ENCODE measurements around the gene ZDHHC1. TPM values are rescaled to one million over a fixed set of nuclear protein-coding genes. Genes with fewer than 3 reads are reported as not detected.
A peak's percentile ranks its signal among the peaks of the same experiment; 100 is the strongest.

Gene ZDHHC1
- total RNA-seq, 2 experiments from 2014 or later: 0.23 to 0.45 TPM

- Mint-ChIP-seq H3K4me3 (no peak overlapping the region), H3K36me3 (ENCODE audit: low read depth) (peaks cover 3% of the 10 kb centered on the region), H3K27ac (no peak overlapping the region), H3K9me3 (no peaks in the 10 kb centered on the region), H3K27me3 (no peaks in the 10 kb centered on the region), H3K4me1 (peaks cover 11% of the 10 kb centered on the region)
- no peak for DNase-seq
- ChIA-PET POLR2A (interaction anchor here (2.4 kb wide), 1 partner anchor 10 kb away, joined by 6 read pairs; no protein-coding TSS in a partner anchor), CTCF (no interaction called here)
These were observed 41.3 kb upstream of the ZDHHC1 start for GRCh38 chr16:67457611-67458010.

GRCh38 chr16:67456391-67457081 is 40.3 kb upstream of the ZDHHC1 start:
- H3K4me1 Mint-ChIP-seq: peaks cover 11% of the 10 kb centered on the region
- peaks cover 5% of the 10 kb centered on the region for H3K36me3 Mint-ChIP-seq (ENCODE audit: low read depth)
- H3K27ac Mint-ChIP-seq: no peak overlapping the region
- CTCF ChIA-PET: interaction anchor here (0.7 to 1.3 kb wide), 2 partner anchors 9 to 29 kb away, joined by 4 to 5 read pairs; no protein-coding TSS in a partner anchor
- POLR2A ChIA-PET: interaction anchor here (0.7 to 1.0 kb wide), 2 partner anchors 16 to 18 kb away, joined by 3 to 5 read pairs; no protein-coding TSS in a partner anchor
- DNase-seq: no peak
- H3K27me3 Mint-ChIP-seq: no peaks in the 10 kb centered on the region
- no peaks in the 10 kb centered on the region for H3K9me3 Mint-ChIP-seq
- no peak overlapping the region for H3K4me3 Mint-ChIP-seq

GRCh38 chr16:67454852-67455251 is 38.6 kb upstream of the ZDHHC1 start:
- H3K36me3 Mint-ChIP-seq (ENCODE audit: low read depth): peaks cover 8% of the 10 kb centered on the region
- CTCF ChIA-PET: no interaction called here
- H3K4me3 Mint-ChIP-seq: no peak overlapping the region
- H3K4me1 Mint-ChIP-seq: peaks cover 11% of the 10 kb centered on the region
- no peak overlapping the region for H3K27ac Mint-ChIP-seq
- POLR2A ChIA-PET: interaction anchor here (0.8 kb wide), 1 partner anchor 26 kb away, joined by 3 read pairs; the partner anchor contains the start of gene ATP6V0D1
- no peaks in the 10 kb centered on the region for H3K9me3 Mint-ChIP-seq
- H3K27me3 Mint-ChIP-seq: no peaks in the 10 kb centered on the region
- no peak for DNase-seq

- no peak overlapping the region for H3K27ac Mint-ChIP-seq
- peaks cover 11% of the 10 kb centered on the region for H3K4me1 Mint-ChIP-seq
These were observed 37.8 kb upstream of the ZDHHC1 start for GRCh38 chr16:67454104-67454503.

GRCh38 chr16:67451704-67452435 is 35.6 kb upstream of the ZDHHC1 start:
- ChIA-PET POLR2A (interaction anchor here (0.9 kb wide), 1 partner anchor 13 kb away, joined by 3 read pairs; no protein-coding TSS in a partner anchor), CTCF (interaction anchor here (1.0 to 1.4 kb wide), 3 partner anchors 24 to 77 kb away, joined by 3 to 4 read pairs (median 3); partner anchors contain the start of gene ATP6V0D1)
- no peak for DNase-seq
- H3K4me1 Mint-ChIP-seq: peaks cover 12% of the 10 kb centered on the region
- H3K27ac Mint-ChIP-seq: no peak overlapping the region
- H3K36me3 Mint-ChIP-seq (ENCODE audit: low read depth): peaks cover 8% of the 10 kb centered on the region
- H3K27me3 Mint-ChIP-seq: no peaks in the 10 kb centered on the region
- no peaks in the 10 kb centered on the region for H3K9me3 Mint-ChIP-seq
- H3K4me3 Mint-ChIP-seq: no peak overlapping the region

More at GRCh38 chr16:67454104-67454503, 37.8 kb upstream of the ZDHHC1 start:
- POLR2A ChIA-PET: no interaction called here
- Mint-ChIP-seq H3K27me3 (no peaks in the 10 kb centered on the region), H3K9me3 (no peaks in the 10 kb centered on the region), H3K4me3 (no peak overlapping the region), H3K36me3 (ENCODE audit: low read depth) (peaks cover 8% of the 10 kb centered on the region)
- CTCF ChIA-PET: no interaction called here
- DNase-seq: no peak

DNA sequence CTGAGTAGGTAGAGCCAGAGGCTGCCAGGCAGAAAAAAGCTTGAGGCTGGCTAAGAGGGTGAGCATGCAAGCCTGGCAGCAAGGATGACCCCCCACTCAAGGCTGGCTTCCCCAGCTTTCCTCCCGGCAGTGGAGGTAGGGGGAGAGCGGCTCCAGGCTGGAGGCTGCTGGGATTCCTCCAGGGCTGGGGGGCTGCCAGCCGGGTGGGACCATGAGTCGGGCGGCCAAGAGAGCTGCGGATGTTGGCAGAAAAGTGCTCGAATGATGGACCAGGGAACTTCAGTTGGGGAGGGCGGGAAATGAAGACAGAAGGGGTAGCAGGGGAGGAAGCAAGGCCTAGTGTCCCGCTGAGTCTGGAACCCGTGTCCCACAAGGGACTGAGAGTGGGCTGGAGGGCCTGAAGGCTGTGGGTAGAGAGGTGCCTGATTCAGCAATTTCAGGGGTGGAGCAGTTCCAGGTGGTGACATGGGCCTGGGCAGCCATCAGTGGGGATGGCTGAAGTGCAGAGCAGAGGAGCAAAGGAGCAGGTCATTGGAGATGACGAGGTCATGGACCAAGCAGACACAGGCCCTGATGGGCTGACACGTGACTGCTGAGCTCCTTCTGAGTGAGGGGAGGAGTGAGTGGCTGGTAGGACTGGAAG is 34.9 kb upstream of the ZDHHC1 start:
- no peak overlapping the region for H3K4me3 Mint-ChIP-seq
- H3K4me1 Mint-ChIP-seq: peaks cover 10% of the 10 kb centered on the region
- H3K27ac Mint-ChIP-seq: no peak overlapping the region
- peaks cover 8% of the 10 kb centered on the region for H3K36me3 Mint-ChIP-seq (ENCODE audit: low read depth)
- no peaks in the 10 kb centered on the region for H3K27me3 Mint-ChIP-seq
- ChIA-PET CTCF (interaction anchor here (1.0 to 1.4 kb wide), 5 partner anchors 15 to 77 kb away, joined by 3 to 5 read pairs (median 4); partner anchors contain the start of gene ATP6V0D1), POLR2A (interaction anchor here (0.9 kb wide), 1 partner anchor 13 kb away, joined by 3 read pairs; no protein-coding TSS in a partner anchor)
- no peak for DNase-seq
- no peaks in the 10 kb centered on the region for H3K9me3 Mint-ChIP-seq

DNA sequence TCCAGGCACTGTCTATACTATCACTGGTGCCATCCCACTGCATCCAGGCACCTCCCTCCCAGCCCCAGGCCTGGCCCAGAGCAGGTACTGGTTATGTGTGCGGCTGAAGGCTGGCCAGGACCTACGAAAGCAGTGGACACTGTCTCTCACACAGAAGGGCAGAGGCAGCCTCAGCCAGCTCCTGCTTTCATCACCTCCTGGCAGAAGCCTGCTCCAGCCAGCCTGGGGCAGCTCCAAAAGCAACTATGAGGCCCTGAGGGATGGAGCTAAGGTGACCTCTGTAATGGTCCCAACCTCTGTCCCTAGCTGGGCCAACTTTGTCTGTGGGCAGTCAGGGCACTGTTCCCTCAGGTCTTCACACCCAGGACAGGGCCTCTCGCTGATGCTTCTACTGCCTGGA is 33.5 kb upstream of the ZDHHC1 start:
- Mint-ChIP-seq H3K27me3 (no peaks in the 10 kb centered on the region), H3K9me3 (no peaks in the 10 kb centered on the region), H3K4me3 (no peak overlapping the region), H3K4me1 (peaks cover 4% of the 10 kb centered on the region), H3K36me3 (ENCODE audit: low read depth) (peaks cover 8% of the 10 kb centered on the region), H3K27ac (no peak overlapping the region)
- ChIA-PET POLR2A (no interaction called here), CTCF (interaction anchor here (1.0 to 1.2 kb wide), 2 partner anchors 21 to 48 kb away, joined by 3 to 5 read pairs; no protein-coding TSS in a partner anchor)
- no peak for DNase-seq

DNA sequence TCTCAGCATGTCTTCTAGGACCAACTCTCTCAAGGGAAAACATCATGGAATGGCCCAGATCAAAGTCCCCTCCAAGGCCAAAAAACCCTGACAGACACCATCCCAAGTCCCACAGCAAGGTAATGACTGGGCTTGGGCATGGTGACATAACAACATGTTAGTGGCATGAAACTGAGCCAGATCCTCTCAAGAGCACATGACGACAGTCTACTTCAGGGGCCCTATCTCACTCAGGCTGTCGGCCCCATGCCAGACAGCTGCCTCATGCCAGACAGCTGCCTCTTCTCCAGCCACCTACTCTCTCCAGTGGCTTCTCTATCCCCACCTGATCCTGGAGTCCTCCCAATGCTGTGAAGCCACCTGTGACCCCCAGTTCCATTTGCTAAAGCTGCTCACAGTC is 33.1 kb upstream of the ZDHHC1 start:
- Mint-ChIP-seq H3K36me3 (ENCODE audit: low read depth) (peaks cover 8% of the 10 kb centered on the region), H3K27ac (no peak overlapping the region), H3K4me3 (no peak overlapping the region), H3K9me3 (no peaks in the 10 kb centered on the region), H3K4me1 (peaks cover 4% of the 10 kb centered on the region), H3K27me3 (no peaks in the 10 kb centered on the region)
- no peak for DNase-seq
- ChIA-PET CTCF (interaction anchor here (1.0 to 1.2 kb wide), 2 partner anchors 21 to 48 kb away, joined by 3 to 5 read pairs; no protein-coding TSS in a partner anchor), POLR2A (no interaction called here)

DNA sequence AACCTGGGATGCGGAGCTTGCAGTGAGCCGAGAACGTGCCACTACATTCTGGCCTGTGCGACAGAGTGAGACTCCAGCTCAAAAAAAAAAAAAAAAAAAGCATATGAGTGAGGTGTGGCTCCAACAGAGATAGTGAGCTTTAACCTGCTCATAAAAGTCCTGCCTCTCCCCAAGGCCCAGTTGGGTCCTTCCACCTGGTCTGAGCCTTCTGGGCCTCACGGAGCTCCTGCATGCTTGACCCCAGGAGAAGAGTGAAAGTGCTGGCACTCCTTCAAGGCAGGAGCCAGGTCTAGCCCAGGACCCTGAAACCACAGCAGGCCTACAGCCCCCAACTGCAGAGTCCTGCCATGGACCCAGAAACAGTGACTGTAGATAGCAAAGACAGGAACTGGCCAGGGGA is 32.3 kb upstream of the ZDHHC1 start:
- POLR2A ChIA-PET: interaction anchor here (2.3 kb wide), 1 partner anchor 10 kb away, joined by 6 read pairs; no protein-coding TSS in a partner anchor
- CTCF ChIA-PET: interaction anchor here (0.7 to 11.0 kb wide), 11 partner anchors 13 to 96 kb away, joined by 3 to 66 read pairs (median 4); partner anchors contain the start of gene ATP6V0D1
- no peak for DNase-seq
- Mint-ChIP-seq H3K4me1 (peaks cover 4% of the 10 kb centered on the region), H3K9me3 (no peaks in the 10 kb centered on the region), H3K27ac (no peak overlapping the region), H3K36me3 (ENCODE audit: low read depth) (peaks cover 8% of the 10 kb centered on the region), H3K27me3 (no peaks in the 10 kb centered on the region), H3K4me3 (no peak overlapping the region)

DNA sequence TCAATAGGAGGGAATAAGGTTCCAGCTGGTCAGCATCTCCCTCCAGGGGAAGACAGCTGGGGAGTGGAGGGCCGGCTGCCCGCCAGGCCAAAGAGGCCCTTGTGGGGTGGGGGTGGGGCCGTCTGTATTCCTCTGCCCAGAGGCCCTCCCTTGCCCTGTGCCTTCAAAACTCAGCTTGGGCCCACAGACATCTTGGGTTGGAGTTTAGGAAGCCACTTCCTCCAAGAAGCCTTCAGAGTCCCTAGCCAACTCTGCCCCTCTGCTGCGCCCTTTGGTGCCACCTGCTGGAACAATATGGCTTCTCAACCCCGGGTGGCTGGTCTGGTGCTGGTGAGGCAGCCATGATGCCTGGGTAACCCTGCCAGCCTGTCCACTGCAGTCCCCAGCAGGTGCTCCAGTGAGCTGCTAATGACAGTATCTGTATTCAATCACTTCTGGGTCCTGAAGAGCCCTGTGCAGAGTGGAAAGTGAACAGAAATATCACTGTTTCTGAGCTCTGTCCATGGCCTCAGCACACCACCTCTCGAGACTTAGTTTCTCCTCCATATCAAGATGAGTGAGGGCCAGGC is 31.3 kb upstream of the ZDHHC1 start:
- Mint-ChIP-seq H3K27ac (no peak overlapping the region), H3K4me1 (peaks cover 4% of the 10 kb centered on the region), H3K36me3 (ENCODE audit: low read depth) (peaks cover 4% of the 10 kb centered on the region), H3K9me3 (no peaks in the 10 kb centered on the region), H3K27me3 (no peaks in the 10 kb centered on the region), H3K4me3 (no peak overlapping the region)
- CTCF ChIA-PET: interaction anchor here (0.6 to 11.0 kb wide), 17 partner anchors 9 to 706 kb away, joined by 3 to 66 read pairs (median 4); partner anchors contain the start of gene ATP6V0D1
- POLR2A ChIA-PET: interaction anchor here (0.6 to 2.3 kb wide), 3 partner anchors 11 to 57 kb away, joined by 3 to 6 read pairs (median 5); no protein-coding TSS in a partner anchor
- peak; percentile 86 for DNase-seq

DNA sequence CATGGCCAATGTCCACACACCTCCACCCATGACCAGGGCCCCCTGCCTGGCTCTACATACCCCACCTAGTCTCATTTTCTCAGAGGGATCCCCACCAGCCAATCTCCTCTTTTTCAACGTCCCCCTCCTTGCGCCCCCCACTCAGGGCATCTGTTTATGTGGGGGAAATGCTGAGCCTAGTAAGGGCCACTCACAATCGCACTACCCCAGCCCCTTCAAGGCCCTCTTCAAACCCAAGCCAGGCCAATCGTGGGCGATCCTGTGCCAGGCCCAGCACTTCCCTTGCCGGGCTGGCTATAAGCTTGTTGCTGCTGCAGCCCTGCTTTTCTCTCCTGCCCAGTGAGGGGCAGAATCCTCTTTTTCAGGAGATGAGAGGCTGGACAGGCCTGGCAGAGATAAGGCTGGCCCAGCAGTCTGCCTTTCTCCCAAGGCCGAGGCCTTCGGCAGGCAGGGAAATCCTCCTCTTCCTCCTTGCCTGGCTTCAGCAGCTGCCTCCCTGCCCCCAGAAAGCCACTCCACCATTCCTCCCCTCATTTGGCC is 30.8 kb upstream of the ZDHHC1 start:
- no peak overlapping the region for H3K27ac Mint-ChIP-seq
- ChIA-PET POLR2A (interaction anchor here (0.6 to 2.3 kb wide), 3 partner anchors 12 to 58 kb away, joined by 3 to 6 read pairs (median 5); no protein-coding TSS in a partner anchor), CTCF (interaction anchor here (0.6 to 11.0 kb wide), 10 partner anchors 9 to 360 kb away, joined by 3 to 66 read pairs (median 4); partner anchors contain the start of gene ATP6V0D1)
- no peak overlapping the region for H3K4me3 Mint-ChIP-seq
- DNase-seq: no peak
- H3K36me3 Mint-ChIP-seq (ENCODE audit: low read depth): peaks cover 3% of the 10 kb centered on the region
- H3K27me3 Mint-ChIP-seq: no peaks in the 10 kb centered on the region
- no peaks in the 10 kb centered on the region for H3K9me3 Mint-ChIP-seq
- H3K4me1 Mint-ChIP-seq: peaks cover 4% of the 10 kb centered on the region
